GM23248 (cell line): ENCODE data around the gene RCC2. TPM values are rescaled to one million over a fixed set of nuclear protein-coding genes. Genes with fewer than 3 reads are reported as not detected.

ENCODE experiments used
- DNase-seq: peaks from one replicate; pipeline ENCODE4 v3.0.0-alpha.2; 2015
- H2AFZ ChIP-seq: fragments of 200-600 bp; sonication (generic); 2 replicates; pipeline ENCODE4 v1.6.1; 2016; ENCODE audit warnings: antibody characterized with exemption
- H3F3A ChIP-seq: fragments of 200-600 bp; sonication (generic); 2 replicates; pipeline ENCODE4 v1.6.1; 2016; ENCODE audit warnings: mild to moderate bottlenecking, antibody characterized with exemption, mixed run types; ENCODE audit not compliant: insufficient read depth
- H3K27ac ChIP-seq: fragments of 200-600 bp; sonication (generic); 2 replicates; pipeline ENCODE4 v1.5.1; 2016; ENCODE audit warnings: mild to moderate bottlenecking
- H3K27me3 ChIP-seq: fragments of 200-600 bp; sonication (generic); replicated peaks from 2 replicates; pipeline ENCODE4 v1.6.1; 2016; ENCODE audit warnings: mild to moderate bottlenecking; ENCODE audit not compliant: insufficient read depth
- H3K36me3 ChIP-seq: fragments of 200-600 bp; sonication (generic); 2 replicates; pipeline ENCODE4 v1.6.1; 2016; ENCODE audit warnings: low read depth, mild to moderate bottlenecking
- H3K4me1 ChIP-seq: fragments of 200-600 bp; sonication (generic); 2 replicates; pipeline ENCODE4 v1.6.1; 2016; ENCODE audit warnings: mild to moderate bottlenecking; ENCODE audit not compliant: insufficient read depth
- H3K4me2 ChIP-seq: fragments of 200-600 bp; sonication (generic); one replicate; pipeline ENCODE4 v1.6.1; 2016; ENCODE audit warnings: mild to moderate bottlenecking; ENCODE audit not compliant: unreplicated experiment
- H3K4me3 ChIP-seq: fragments of 200-600 bp; sonication (generic); 2 replicates; pipeline ENCODE4 v1.5.1; 2016; ENCODE audit warnings: mild to moderate bottlenecking
- H3K79me2 ChIP-seq: fragments of 200-600 bp; sonication (generic); 2 replicates; pipeline ENCODE4 v1.6.1; 2016; ENCODE audit warnings: mild to moderate bottlenecking; ENCODE audit not compliant: insufficient read depth
- H3K9ac ChIP-seq: fragments of 200-600 bp; sonication (generic); 2 replicates; pipeline ENCODE4 v1.6.1; 2016; ENCODE audit warnings: mild to moderate bottlenecking
- H3K9me2 ChIP-seq: fragments of 200-600 bp; sonication (generic); 2 replicates; pipeline ENCODE4 v1.6.1; 2016; ENCODE audit warnings: mixed run types, mild to moderate bottlenecking, moderate library complexity; ENCODE audit not compliant: insufficient read depth
- H3K9me3 ChIP-seq: fragments of 200-600 bp; sonication (generic); one replicate; pipeline ENCODE4 v1.6.1; 2017; ENCODE audit warnings: low read depth
- H4K20me1 ChIP-seq: fragments of 200-600 bp; sonication (generic); 2 replicates; pipeline ENCODE4 v1.6.0; 2016; ENCODE audit not compliant: insufficient read depth
- EZH2 ChIP-seq: fragments of 200-600 bp; sonication (generic); IDR thresholded peaks from 2 replicates; pipeline ENCODE4 v1.6.1; 2018; ENCODE audit warnings: antibody characterized with exemption, mild to moderate bottlenecking; ENCODE audit not compliant: insufficient read depth, poor library complexity, severe bottlenecking
- EZH2phosphoT487 ChIP-seq: fragments of 200-600 bp; sonication (generic); IDR thresholded peaks from 2 replicates; pipeline ENCODE4 v1.6.1; 2018; ENCODE audit warnings: antibody characterized with exemption, moderate library complexity, mild to moderate bottlenecking, low read depth; ENCODE audit not compliant: insufficient read depth
- WGBS, 2 experiments: methylation state at CpG; one replicate each; pipeline ENCODE4 v1.1.6; 2015 to 2017; ENCODE audit warnings: low lambda C conversion rate in 2 of 2, low coverage in 1 of 2; ENCODE audit errors: missing lambda C conversion rate in 2 of 2; 5-methylcytosine and 5-hydroxymethylcytosine counted together
- in situ Hi-C: fragments of 300-500 bp; cut with MboI; formaldehyde crosslinking; loops from 2 replicates; pipeline ENCODE4 v1.15.0; 2020
- polyA plus RNA-seq: library from polyadenylated mRNA; unstranded; fragments of >200 nt; fragmentation: Nextera tagmentation; extraction: Ambion mirVana; gene quantifications from 2 replicates; pipeline ENCODE4 v1.2.1, GENCODE V29; 2016
- total RNA-seq: library from RNA; depleted of rRNA; stranded (reverse); fragments of >200 nt; shearing (Covaris generic); gene quantifications from 2 replicates; pipeline ENCODE4 v1.2.3, GENCODE V29; 2014

The RCC2 gene
- total and polyA plus RNA-seq, 2 experiments from 2014 or later = 10.9 to 38.3 TPM

- no peak overlapping the region for H2AFZ ChIP-seq
- no peak overlapping the region for H3K27ac ChIP-seq
- H3K4me1 ChIP-seq = no peaks in the 10 kb centered on the region
- no peak overlapping the region for H3K4me3 ChIP-seq
- TF ChIP-seq EZH2 = no peak
- no peak for TF ChIP-seq EZH2phosphoT487
- H3K4me2 ChIP-seq = no peak overlapping the region
- H3K9me2 ChIP-seq = no peaks in the 10 kb centered on the region
- peak; percentile 18 for DNase-seq
- in situ Hi-C loops = no loop called here
- H3F3A ChIP-seq = no peaks in the 10 kb centered on the region
- peaks cover 28% of the 10 kb centered on the region for H3K27me3 ChIP-seq
- H3K9me3 ChIP-seq = no peaks in the 10 kb centered on the region
- H3K79me2 ChIP-seq = no peaks in the 10 kb centered on the region
- no peaks in the 10 kb centered on the region for H3K36me3 ChIP-seq
- no peaks in the 10 kb centered on the region for H4K20me1 ChIP-seq
- WGBS, 2 experiments = 59 to 62% methylated on average over 10 of the region's 10 CpGs
- no peak overlapping the region for H3K9ac ChIP-seq
These were observed 47.2 kb downstream of the RCC2 start for GRCh38 chr1:17392199-17392740.

- no peak overlapping the region for H3K4me3 ChIP-seq
- no peaks in the 10 kb centered on the region for H3K4me1 ChIP-seq
- H3K9me3 ChIP-seq = no peaks in the 10 kb centered on the region
- no peak overlapping the region for H2AFZ ChIP-seq
- no peaks in the 10 kb centered on the region for H3K79me2 ChIP-seq
- in situ Hi-C loops = no loop called here
- no peak for TF ChIP-seq EZH2
- no peak for TF ChIP-seq EZH2phosphoT487
- WGBS, 2 experiments = 37 to 52% methylated on average over 2 of the region's 2 CpGs
- no peaks in the 10 kb centered on the region for H4K20me1 ChIP-seq
- DNase-seq = no peak
- no peaks in the 10 kb centered on the region for H3K9me2 ChIP-seq
- H3F3A ChIP-seq = no peaks in the 10 kb centered on the region
- H3K36me3 ChIP-seq = no peaks in the 10 kb centered on the region
- no peak overlapping the region for H3K4me2 ChIP-seq
- H3K9ac ChIP-seq = no peak overlapping the region
- peaks cover 63% of the 10 kb centered on the region for H3K27me3 ChIP-seq
- no peak overlapping the region for H3K27ac ChIP-seq
These were observed 58.3 kb downstream of the RCC2 start for GRCh38 chr1:17381161-17381560.

DNA sequence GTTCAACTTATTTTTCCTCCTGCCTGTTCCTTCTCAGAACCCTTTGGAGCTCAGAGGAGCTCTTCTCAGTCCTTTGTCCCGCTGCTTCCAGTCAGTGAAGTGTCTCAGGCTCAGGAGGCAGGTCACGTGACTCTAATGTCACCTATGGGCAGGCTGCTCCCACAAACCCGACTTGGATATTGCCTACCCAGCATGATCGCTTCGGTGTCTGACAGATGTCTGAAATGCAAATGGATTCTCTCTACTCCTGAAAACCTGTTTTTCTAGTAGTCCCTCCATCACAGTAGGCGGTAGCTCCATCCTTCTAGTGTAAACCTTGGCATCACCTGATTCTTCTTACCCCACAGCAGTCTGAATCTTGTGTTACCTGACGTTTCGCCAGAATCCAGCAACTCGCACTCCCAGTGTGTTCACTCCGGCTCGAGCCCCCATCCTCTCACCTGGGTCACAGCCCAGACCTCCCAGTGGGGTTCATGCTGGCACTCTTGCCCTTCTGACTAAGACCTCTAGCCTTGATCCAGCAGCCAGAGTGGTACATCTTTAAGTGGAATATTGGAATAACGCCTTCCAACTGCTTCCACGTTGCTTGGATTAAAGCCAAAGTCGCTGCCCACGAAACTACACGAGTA is 62.0 kb downstream of the RCC2 start:
- Histone ChIP-seq H3K9me3 (no peaks in the 10 kb centered on the region), H3K79me2 (no peaks in the 10 kb centered on the region), H3F3A (no peaks in the 10 kb centered on the region), H3K36me3 (no peaks in the 10 kb centered on the region), H3K9me2 (no peaks in the 10 kb centered on the region), H3K9ac (no peak overlapping the region), H3K4me3 (no peak overlapping the region), H3K4me1 (no peaks in the 10 kb centered on the region), H2AFZ (no peak overlapping the region), H3K27ac (no peak overlapping the region), H3K4me2 (no peak overlapping the region), H4K20me1 (no peaks in the 10 kb centered on the region), H3K27me3 (peaks cover 42% of the 10 kb centered on the region)
- 3 to 4% methylated on average over 16 of the region's 16 CpGs for WGBS, 2 experiments
- in situ Hi-C loops = no loop called here
- DNase-seq = no peak
- no peak for TF ChIP-seq EZH2phosphoT487
- no peak for TF ChIP-seq EZH2

DNA sequence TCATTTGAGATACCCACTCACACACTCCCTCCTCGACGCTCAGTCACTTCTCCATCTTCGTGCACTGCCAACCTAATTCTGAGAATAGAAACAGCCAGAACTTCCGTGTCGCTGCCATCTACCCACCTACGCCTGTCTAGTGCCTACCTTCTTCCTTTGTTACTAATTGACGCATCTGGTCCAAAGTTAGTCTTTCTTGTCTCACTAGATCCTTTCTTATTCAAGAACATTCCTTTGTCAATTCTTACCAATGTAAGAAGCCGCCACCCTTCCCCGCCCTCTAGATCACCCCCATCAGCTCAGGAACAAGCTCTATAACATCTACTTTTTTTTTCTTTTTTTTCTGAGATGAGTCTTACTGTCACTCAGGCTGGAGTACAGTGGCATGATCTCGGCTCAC is 63.8 kb downstream of the RCC2 start:
- no peak overlapping the region for H3K9ac ChIP-seq
- TF ChIP-seq EZH2 (no peak), EZH2phosphoT487 (no peak)
- no peak overlapping the region for H3K4me2 ChIP-seq
- in situ Hi-C loops = no loop called here
- no peaks in the 10 kb centered on the region for H3K9me3 ChIP-seq
- no peak overlapping the region for H2AFZ ChIP-seq
- H3K36me3 ChIP-seq = no peaks in the 10 kb centered on the region
- no peaks in the 10 kb centered on the region for H3K79me2 ChIP-seq
- WGBS, 2 experiments = 86 to 89% methylated on average over 10 of the region's 10 CpGs
- no peaks in the 10 kb centered on the region for H3K9me2 ChIP-seq
- no peak for DNase-seq
- peaks cover 38% of the 10 kb centered on the region for H3K27me3 ChIP-seq
- no peaks in the 10 kb centered on the region for H4K20me1 ChIP-seq
- H3K4me1 ChIP-seq = no peaks in the 10 kb centered on the region
- H3F3A ChIP-seq = no peaks in the 10 kb centered on the region
- H3K27ac ChIP-seq = no peak overlapping the region
- H3K4me3 ChIP-seq = no peak overlapping the region
